Inferior parietal cortex (tissue), 1 donor: ENCODE data around the gene YDJC.
"Not testable (repeated sequence)": the region's sequence is repeated elsewhere in the genome, so short reads cannot be mapped to it uniquely, and the experiment has no call there.

ENCODE experiments used
- DNase-seq: peaks from one replicate; pipeline ENCODE4 v3.0.0-alpha.2; 2016; ENCODE audit errors: extremely low spot score

The YDJC gene

GRCh38 chr22:21629255-21630149 is at the start of gene YDJC:
Gene YDJC, minus strand, starts transcription at chr22:21630022. Its CDS starts 8 bp downstream, at chr22:21630014.
- DNase-seq: peak; percentile 98

GRCh38 chr22:21679383-21679782 is 49.6 kb upstream of the YDJC start:
- DNase-seq: no peak

GRCh38 chr22:21678842-21679241 is 49.0 kb upstream of the YDJC start:
- not testable (repeated sequence) for DNase-seq

- DNase-seq: no peak
Measured at GRCh38 chr22:21677606-21678443, 48.0 kb upstream of the YDJC start.

- DNase-seq: no peak
Measured at GRCh38 chr22:21674638-21675245, 44.9 kb upstream of the YDJC start.

GRCh38 chr22:21673534-21674321 is 43.9 kb upstream of the YDJC start:
- no peak for DNase-seq

GRCh38 chr22:21672107-21672629 is 42.3 kb upstream of the YDJC start:
- no peak for DNase-seq

GRCh38 chr22:21669026-21669425 is 39.2 kb upstream of the YDJC start:
- no peak for DNase-seq

- no peak for DNase-seq
Measured at GRCh38 chr22:21666786-21667185, 37.0 kb upstream of the YDJC start.

- no peak for DNase-seq
Measured at GRCh38 chr22:21665047-21665851, 35.4 kb upstream of the YDJC start.

- DNase-seq: no peak
Measured at GRCh38 chr22:21663738-21664137, 33.9 kb upstream of the YDJC start.

- no peak for DNase-seq
Measured at GRCh38 chr22:21661991-21662390, 32.2 kb upstream of the YDJC start.

GRCh38 chr22:21660904-21661303 is 31.1 kb upstream of the YDJC start:
- no peak for DNase-seq

- no peak for DNase-seq
Measured at GRCh38 chr22:21659864-21660525, 30.2 kb upstream of the YDJC start.

GRCh38 chr22:21657360-21658032 is 27.7 kb upstream of the YDJC start:
- peak; percentile 78 for DNase-seq

GRCh38 chr22:21657020-21657359 is 27.2 kb upstream of the YDJC start:
- no peak for DNase-seq

- DNase-seq: no peak
Measured at GRCh38 chr22:21652547-21653545, 23.0 kb upstream of the YDJC start.

GRCh38 chr22:21652010-21652546 is 22.3 kb upstream of the YDJC start:
- peak; percentile 92 for DNase-seq
